A673 (cell line): Measurements from ENCODE around the gene MAP3K8. TPM values are rescaled to one million over a fixed set of nuclear protein-coding genes. Genes with fewer than 3 reads are reported as not detected.

ENCODE experiments used
- BruUV-seq: library from RNA; stranded (reverse); fragments of 400-500 nt; replicated peaks from 2 replicates; lab custom pipeline; 2021; lab: Mats Ljungman, UMichigan
- CTCF ChIA-PET: fragments of 300-600 bp; sonication (Branson Sonifier 250); formaldehyde crosslinking; loops from one replicate; lab custom pipeline; 2022; ENCODE audit warnings: antibody characterized with exemption; lab: Charles Lee
- POLR2A ChIA-PET: fragments of 300-600 bp; sonication (Branson Sonifier 250); formaldehyde crosslinking; loops from one replicate; lab custom pipeline; 2022; ENCODE audit warnings: antibody characterized with exemption; ENCODE audit not compliant: low non-redundant PET; lab: Charles Lee
- DNase-seq: peaks from one replicate; pipeline ENCODE4 v3.0.0-alpha.2; 2015; ENCODE audit warnings: low spot score
- H3K27ac ChIP-seq: fragments of 200-600 bp; sonication (generic); 2 replicates; pipeline ENCODE4 v1.5.1; 2016; ENCODE audit warnings: mixed run types, low read depth, mild to moderate bottlenecking, mixed read lengths, antibody characterized with exemption, low read length; ENCODE audit not compliant: poor library complexity, severe bottlenecking
- H3K27me3 ChIP-seq: fragments of 200-600 bp; sonication (generic); replicated peaks from 2 replicates; pipeline ENCODE4 v1.6.1; 2017; ENCODE audit warnings: mixed run types, low read depth, mild to moderate bottlenecking, mixed read lengths, antibody characterized with exemption, low read length; ENCODE audit not compliant: insufficient read depth, poor library complexity
- H3K36me3 ChIP-seq: fragments of 200-600 bp; sonication (generic); 2 replicates; pipeline ENCODE4 v1.6.1; 2016; ENCODE audit warnings: mixed run types, mild to moderate bottlenecking, mixed read lengths, antibody characterized with exemption, low read length; ENCODE audit not compliant: insufficient read depth, poor library complexity, severe bottlenecking
- H3K4me1 ChIP-seq: fragments of 200-600 bp; sonication (generic); 2 replicates; pipeline ENCODE4 v1.6.1; 2017; ENCODE audit warnings: mixed run types, mild to moderate bottlenecking, mixed read lengths, antibody characterized with exemption, low read length; ENCODE audit not compliant: insufficient read depth, poor library complexity, severe bottlenecking
- H3K4me3 ChIP-seq: fragments of 200-600 bp; sonication (generic); 2 replicates; pipeline ENCODE4 v1.5.1; 2016; ENCODE audit warnings: low read depth, mixed run types, mild to moderate bottlenecking, mixed read lengths, low read length; ENCODE audit not compliant: poor library complexity, severe bottlenecking
- H3K9me3 ChIP-seq: fragments of 200-600 bp; sonication (generic); 2 replicates; pipeline ENCODE4 v1.6.1; 2016; ENCODE audit warnings: mixed run types, low read depth, mild to moderate bottlenecking, mixed read lengths, antibody characterized with exemption, low read length; ENCODE audit not compliant: poor library complexity, severe bottlenecking
- EZH2 ChIP-seq: fragments of 200-600 bp; sonication (generic); IDR thresholded peaks from 2 replicates; pipeline ENCODE4 v1.6.1; 2017; ENCODE audit warnings: borderline replicate concordance, low read depth, mild to moderate bottlenecking, mixed read lengths, antibody characterized with exemption, low read length; ENCODE audit not compliant: poor library complexity, severe bottlenecking
- intact Hi-C: fragments of 100-400 bp; cut with micrococcal nuclease; formaldehyde crosslinking; loops from one replicate; pipeline ENCODE4 v1.10.0; 2022; ENCODE audit not compliant: unreplicated experiment
- total RNA-seq: library from RNA; stranded (reverse); gene quantifications from 2 replicates; pipeline ENCODE4 v1.2.3, GENCODE V29; 2021
- TF ChIP-seq, protein P1 (sequence below): fragments of 300-800, 200-600 bp; sonication (generic); conservative IDR thresholded peaks from 2 replicates; pipeline ENCODE4 v1.5.1; 2017; ENCODE audit warnings: low read depth, mild to moderate bottlenecking, antibody characterized with exemption, low read length, moderate library complexity, mixed read lengths

The MAP3K8 gene
- total RNA-seq, 1 experiment from 2014 or later = 4.5 TPM

DNA sequence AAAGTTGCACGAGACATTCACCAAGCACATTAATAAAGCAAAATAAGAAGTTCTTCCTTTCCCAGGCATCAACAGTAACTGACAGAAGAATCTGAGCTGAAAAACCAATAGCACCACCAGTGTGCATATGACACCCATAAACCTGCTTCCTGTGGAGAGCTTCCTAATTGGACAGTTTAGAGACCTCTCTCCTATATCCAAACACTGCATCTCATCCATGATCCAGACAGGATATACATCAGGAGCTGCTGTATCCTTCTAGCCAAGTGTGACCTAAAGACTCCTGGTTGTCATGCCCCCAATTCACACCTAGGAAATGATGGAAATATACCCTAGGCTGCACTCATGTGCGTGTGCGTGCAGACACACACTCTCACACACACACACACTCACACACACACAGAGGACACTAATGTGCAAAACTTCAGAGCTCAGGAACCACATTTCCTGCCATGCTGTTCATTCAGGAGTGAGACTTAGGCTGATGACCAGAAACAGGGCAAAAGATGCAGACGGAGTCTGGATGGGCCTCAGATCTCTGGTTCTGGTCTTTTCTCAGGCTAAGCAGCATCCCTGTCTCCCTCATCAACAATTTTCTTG lies 58.0 kb downstream of the MAP3K8 start:
- Histone ChIP-seq H3K36me3 (no peaks in the 10 kb centered on the region), H3K4me1 (no peaks in the 10 kb centered on the region), H3K4me3 (no peak overlapping the region), H3K27ac (no peak overlapping the region), H3K27me3 (no peaks in the 10 kb centered on the region), H3K9me3 (no peaks in the 10 kb centered on the region)
- no peak for DNase-seq
- ChIA-PET CTCF (interaction anchor here (0.6 kb wide), 1 partner anchor 53 kb away, joined by 4 read pairs; no protein-coding TSS in a partner anchor), POLR2A (no interaction called here)
- intact Hi-C loops = no loop called here
- TF ChIP-seq, protein P1, sequence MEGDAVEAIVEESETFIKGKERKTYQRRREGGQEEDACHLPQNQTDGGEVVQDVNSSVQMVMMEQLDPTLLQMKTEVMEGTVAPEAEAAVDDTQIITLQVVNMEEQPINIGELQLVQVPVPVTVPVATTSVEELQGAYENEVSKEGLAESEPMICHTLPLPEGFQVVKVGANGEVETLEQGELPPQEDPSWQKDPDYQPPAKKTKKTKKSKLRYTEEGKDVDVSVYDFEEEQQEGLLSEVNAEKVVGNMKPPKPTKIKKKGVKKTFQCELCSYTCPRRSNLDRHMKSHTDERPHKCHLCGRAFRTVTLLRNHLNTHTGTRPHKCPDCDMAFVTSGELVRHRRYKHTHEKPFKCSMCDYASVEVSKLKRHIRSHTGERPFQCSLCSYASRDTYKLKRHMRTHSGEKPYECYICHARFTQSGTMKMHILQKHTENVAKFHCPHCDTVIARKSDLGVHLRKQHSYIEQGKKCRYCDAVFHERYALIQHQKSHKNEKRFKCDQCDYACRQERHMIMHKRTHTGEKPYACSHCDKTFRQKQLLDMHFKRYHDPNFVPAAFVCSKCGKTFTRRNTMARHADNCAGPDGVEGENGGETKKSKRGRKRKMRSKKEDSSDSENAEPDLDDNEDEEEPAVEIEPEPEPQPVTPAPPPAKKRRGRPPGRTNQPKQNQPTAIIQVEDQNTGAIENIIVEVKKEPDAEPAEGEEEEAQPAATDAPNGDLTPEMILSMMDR = no peak
- TF ChIP-seq EZH2 = no peak
- BruUV-seq = no TSS peak

DNA sequence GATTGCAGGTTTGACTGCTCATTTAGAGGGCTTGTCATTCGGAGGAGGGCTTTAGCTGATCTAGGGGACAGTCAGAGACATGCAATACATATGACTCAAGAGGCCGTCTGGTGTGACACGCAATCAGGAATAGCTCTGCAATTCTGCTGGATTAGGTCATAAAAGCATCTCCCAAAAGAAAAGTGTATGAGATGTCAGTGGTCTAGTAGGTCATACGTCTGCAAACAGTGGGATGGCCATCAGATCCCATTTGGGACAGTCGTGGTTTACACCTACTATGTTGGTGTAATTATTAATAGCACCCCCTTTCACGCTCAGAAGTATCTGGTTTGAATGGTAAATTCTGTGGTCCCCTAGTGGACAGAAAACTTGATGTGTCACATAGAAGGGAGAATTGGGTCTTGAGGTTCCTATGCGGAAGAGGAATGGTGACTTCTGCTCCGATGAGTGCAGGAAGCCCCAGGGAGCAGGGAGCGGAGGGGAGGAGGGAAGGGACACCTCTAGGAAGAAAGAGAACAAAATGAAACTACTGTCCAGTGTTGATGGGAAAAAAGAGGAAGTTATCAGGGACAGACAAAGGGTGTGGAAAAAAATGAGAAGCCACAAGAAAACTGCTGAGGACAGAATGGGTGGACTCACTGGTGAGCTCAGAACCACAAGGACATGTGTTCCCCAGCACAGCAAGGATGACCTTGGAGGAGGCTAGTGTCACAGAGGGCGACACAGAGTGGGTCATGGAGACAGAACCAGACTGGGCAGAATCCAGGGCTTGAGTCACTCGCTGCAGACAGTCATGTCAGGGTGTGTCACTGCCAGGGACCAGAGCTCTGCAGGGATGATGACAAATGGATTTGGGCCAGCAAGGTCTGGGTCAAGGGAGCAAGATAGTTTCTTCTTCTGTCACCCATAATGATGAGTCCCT lies 59.9 kb downstream of the MAP3K8 start:
- POLR2A ChIA-PET = no interaction called here
- no peak for DNase-seq
- CTCF ChIA-PET = no interaction called here
- no peaks in the 10 kb centered on the region for H3K9me3 ChIP-seq
- no peak for TF ChIP-seq EZH2
- TF ChIP-seq, protein P1 = 0 out of 2 replicates have a peak, but pooled peaks have one; percentile 28
- H3K27ac ChIP-seq = no peak overlapping the region
- no peaks in the 10 kb centered on the region for H3K4me1 ChIP-seq
- no peak overlapping the region for H3K4me3 ChIP-seq
- BruUV-seq = no TSS peak
- intact Hi-C loops = no loop called here
- H3K27me3 ChIP-seq = no peaks in the 10 kb centered on the region
- no peaks in the 10 kb centered on the region for H3K36me3 ChIP-seq

DNA sequence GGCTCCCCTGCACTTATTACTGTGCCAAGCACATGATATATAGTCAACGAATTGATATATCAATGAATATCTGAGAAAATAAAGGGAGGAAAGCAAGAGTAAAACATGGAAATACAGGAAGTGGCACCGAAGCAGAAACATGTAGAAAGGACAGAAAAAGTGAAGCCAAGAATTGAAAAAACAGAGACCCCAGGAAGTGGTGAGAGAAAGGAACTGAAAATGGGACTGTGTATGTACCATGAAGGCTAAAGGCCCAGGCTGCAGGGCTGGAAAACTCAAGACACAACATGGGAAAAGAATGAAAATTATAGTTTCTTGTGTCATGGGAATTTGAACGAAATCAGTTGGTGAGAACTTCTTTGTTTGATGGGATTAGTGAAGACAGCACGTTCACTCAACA lies 60.6 kb downstream of the MAP3K8 start:
- TF ChIP-seq EZH2 = no peak
- TF ChIP-seq, protein P1 = no peak
- ChIA-PET POLR2A (no interaction called here), CTCF (no interaction called here)
- Histone ChIP-seq H3K27ac (no peak overlapping the region), H3K27me3 (no peaks in the 10 kb centered on the region), H3K4me3 (no peak overlapping the region), H3K36me3 (no peaks in the 10 kb centered on the region), H3K9me3 (no peaks in the 10 kb centered on the region), H3K4me1 (no peaks in the 10 kb centered on the region)
- no TSS peak for BruUV-seq
- no peak for DNase-seq
- intact Hi-C loops = no loop called here
